ENCODE results near the gene TRPT1. TPM values are rescaled to one million over a fixed set of nuclear protein-coding genes. Genes with fewer than 3 reads are reported as not detected.
A peak's percentile ranks its signal among the peaks of the same experiment; 100 is the strongest.

Gene TRPT1
- total and polyA plus RNA-seq, 9 of the 15 experiments (the other 6 are each of a cell fraction or from before 2014, with no cell fraction given), result 4.6 to 41.7 (median 23.1) TPM

DNA sequence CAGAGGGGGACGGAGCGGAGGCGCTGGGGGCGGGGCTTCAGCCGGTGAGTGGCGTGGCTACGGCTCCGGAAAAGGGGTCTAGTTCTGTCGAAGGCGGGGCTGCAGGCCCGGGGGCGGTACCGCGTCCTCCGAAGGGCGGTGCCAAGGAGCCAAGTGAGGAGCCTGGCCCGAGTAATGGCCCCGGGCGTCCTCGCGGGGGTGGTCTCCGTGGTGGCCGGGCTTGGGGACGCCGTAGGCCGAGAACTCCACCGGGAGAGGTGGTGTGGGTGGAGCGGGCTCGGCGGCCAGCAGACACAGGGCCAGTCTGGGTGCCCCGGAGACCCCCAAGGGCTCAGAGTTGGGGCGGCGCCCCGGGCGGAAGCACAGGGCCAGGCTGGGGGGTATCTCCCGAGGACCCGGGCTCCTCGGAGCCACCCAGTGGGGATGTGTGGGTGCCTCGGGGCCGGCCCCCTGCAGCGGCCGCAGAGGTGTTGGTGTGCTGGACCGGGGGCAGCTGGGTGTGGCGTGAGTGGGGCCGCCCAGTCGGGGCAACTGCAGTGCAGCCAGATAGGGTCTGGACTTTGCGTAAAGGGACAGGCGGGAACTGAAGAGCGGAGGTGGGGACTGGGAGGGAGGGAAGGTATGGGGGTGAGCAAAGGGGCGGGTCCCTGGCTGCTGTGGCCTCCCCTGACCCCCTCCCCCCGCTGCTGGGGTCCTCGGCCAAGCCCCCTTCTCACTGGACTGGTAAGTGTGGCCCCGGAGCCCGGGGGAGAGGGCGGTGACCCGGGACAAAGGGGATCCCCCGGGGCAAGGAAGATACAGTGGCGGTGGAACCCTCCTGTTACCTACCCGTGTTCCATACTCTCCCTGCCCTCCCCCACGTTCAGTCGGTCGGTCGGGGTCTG, 15.7 kb upstream of the TRPT1 start (continued):
- TF ChIP-seq TOE1 (IDR thresholded peaks at IDR 0.05; ENCODE audit: borderline replicate concordance) (no peak), TOE1 (CRISPR knock-in tag; IDR thresholded peaks at IDR 0.05; ENCODE audit: borderline replicate concordance, low read depth) (no peak), ZNF224 (CRISPR knock-in tag; IDR thresholded peaks at IDR 0.05) (no peak), CREBBP (IDR thresholded peaks at IDR 0.05; ENCODE audit: low read depth, low read length) (no peak), KAT2B (IDR thresholded peaks at IDR 0.05; ENCODE audit: low read depth, low read length) (no peak), C11orf30 (IDR thresholded peaks at IDR 0.05; ENCODE audit: low read depth) (no peak), ZNF551 (CRISPR knock-in tag; IDR thresholded peaks at IDR 0.05) (no peak)
- TF ChIP-seq, protein P1, sequence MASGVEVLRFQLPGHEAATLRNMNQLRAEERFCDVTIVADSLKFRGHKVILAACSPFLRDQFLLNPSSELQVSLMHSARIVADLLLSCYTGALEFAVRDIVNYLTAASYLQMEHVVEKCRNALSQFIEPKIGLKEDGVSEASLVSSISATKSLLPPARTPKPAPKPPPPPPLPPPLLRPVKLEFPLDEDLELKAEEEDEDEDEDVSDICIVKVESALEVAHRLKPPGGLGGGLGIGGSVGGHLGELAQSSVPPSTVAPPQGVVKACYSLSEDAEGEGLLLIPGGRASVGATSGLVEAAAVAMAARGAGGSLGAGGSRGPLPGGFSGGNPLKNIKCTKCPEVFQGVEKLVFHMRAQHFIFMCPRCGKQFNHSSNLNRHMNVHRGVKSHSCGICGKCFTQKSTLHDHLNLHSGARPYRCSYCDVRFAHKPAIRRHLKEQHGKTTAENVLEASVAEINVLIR (CRISPR knock-in tag; IDR thresholded peaks at IDR 0.05), result no peak
- TF ChIP-seq, protein P2, sequence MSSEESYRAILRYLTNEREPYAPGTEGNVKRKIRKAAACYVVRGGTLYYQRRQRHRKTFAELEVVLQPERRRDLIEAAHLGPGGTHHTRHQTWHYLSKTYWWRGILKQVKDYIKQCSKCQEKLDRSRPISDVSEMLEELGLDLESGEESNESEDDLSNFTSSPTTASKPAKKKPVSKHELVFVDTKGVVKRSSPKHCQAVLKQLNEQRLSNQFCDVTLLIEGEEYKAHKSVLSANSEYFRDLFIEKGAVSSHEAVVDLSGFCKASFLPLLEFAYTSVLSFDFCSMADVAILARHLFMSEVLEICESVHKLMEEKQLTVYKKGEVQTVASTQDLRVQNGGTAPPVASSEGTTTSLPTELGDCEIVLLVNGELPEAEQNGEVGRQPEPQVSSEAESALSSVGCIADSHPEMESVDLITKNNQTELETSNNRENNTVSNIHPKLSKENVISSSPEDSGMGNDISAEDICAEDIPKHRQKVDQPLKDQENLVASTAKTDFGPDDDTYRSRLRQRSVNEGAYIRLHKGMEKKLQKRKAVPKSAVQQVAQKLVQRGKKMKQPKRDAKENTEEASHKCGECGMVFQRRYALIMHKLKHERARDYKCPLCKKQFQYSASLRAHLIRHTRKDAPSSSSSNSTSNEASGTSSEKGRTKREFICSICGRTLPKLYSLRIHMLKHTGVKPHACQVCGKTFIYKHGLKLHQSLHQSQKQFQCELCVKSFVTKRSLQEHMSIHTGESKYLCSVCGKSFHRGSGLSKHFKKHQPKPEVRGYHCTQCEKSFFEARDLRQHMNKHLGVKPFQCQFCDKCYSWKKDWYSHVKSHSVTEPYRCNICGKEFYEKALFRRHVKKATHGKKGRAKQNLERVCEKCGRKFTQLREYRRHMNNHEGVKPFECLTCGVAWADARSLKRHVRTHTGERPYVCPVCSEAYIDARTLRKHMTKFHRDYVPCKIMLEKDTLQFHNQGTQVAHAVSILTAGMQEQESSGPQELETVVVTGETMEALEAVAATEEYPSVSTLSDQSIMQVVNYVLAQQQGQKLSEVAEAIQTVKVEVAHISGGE (CRISPR knock-in tag; IDR thresholded peaks at IDR 0.05), result peak in 2 of 3 experiments; percentile 68 to 96; a peak in 3 of 6 replicates
- TF ChIP-seq, protein P3, sequence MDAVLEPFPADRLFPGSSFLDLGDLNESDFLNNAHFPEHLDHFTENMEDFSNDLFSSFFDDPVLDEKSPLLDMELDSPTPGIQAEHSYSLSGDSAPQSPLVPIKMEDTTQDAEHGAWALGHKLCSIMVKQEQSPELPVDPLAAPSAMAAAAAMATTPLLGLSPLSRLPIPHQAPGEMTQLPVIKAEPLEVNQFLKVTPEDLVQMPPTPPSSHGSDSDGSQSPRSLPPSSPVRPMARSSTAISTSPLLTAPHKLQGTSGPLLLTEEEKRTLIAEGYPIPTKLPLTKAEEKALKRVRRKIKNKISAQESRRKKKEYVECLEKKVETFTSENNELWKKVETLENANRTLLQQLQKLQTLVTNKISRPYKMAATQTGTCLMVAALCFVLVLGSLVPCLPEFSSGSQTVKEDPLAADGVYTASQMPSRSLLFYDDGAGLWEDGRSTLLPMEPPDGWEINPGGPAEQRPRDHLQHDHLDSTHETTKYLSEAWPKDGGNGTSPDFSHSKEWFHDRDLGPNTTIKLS (IDR thresholded peaks at IDR 0.05; ENCODE audit: borderline replicate concordance, low read depth), result 0 out of 2 replicates have a peak, but pooled peaks have one; percentile 4
- TF ChIP-seq, protein P4, sequence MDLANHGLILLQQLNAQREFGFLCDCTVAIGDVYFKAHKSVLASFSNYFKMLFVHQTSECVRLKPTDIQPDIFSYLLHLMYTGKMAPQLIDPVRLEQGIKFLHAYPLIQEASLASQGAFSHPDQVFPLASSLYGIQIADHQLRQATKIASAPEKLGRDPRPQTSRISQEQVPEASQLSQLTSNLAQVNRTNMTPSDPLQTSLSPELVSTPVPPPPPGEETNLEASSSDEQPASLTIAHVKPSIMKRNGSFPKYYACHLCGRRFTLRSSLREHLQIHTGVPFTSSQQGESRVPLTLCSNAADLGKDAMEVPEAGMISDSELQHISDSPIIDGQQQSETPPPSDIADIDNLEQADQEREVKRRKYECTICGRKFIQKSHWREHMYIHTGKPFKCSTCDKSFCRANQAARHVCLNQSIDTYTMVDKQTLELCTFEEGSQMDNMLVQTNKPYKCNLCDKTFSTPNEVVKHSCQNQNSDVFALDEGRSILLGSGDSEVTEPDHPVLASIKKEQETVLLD (IDR thresholded peaks at IDR 0.05), result no peak
- TF ChIP-seq, protein P5, sequence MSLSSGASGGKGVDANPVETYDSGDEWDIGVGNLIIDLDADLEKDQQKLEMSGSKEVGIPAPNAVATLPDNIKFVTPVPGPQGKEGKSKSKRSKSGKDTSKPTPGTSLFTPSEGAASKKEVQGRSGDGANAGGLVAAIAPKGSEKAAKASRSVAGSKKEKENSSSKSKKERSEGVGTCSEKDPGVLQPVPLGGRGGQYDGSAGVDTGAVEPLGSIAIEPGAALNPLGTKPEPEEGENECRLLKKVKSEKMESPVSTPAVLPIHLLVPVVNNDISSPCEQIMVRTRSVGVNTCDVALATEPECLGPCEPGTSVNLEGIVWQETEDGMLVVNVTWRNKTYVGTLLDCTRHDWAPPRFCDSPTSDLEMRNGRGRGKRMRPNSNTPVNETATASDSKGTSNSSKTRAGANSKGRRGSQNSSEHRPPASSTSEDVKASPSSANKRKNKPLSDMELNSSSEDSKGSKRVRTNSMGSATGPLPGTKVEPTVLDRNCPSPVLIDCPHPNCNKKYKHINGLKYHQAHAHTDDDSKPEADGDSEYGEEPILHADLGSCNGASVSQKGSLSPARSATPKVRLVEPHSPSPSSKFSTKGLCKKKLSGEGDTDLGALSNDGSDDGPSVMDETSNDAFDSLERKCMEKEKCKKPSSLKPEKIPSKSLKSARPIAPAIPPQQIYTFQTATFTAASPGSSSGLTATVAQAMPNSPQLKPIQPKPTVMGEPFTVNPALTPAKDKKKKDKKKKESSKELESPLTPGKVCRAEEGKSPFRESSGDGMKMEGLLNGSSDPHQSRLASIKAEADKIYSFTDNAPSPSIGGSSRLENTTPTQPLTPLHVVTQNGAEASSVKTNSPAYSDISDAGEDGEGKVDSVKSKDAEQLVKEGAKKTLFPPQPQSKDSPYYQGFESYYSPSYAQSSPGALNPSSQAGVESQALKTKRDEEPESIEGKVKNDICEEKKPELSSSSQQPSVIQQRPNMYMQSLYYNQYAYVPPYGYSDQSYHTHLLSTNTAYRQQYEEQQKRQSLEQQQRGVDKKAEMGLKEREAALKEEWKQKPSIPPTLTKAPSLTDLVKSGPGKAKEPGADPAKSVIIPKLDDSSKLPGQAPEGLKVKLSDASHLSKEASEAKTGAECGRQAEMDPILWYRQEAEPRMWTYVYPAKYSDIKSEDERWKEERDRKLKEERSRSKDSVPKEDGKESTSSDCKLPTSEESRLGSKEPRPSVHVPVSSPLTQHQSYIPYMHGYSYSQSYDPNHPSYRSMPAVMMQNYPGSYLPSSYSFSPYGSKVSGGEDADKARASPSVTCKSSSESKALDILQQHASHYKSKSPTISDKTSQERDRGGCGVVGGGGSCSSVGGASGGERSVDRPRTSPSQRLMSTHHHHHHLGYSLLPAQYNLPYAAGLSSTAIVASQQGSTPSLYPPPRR (CRISPR knock-in tag; IDR thresholded peaks at IDR 0.05; ENCODE audit: borderline replicate concordance), result 0 out of 2 replicates have a peak, but pooled peaks have one; percentile 58
